ENCODE data around the gene GRIK4. TPM values are rescaled to one million over a fixed set of nuclear protein-coding genes. Genes with fewer than 3 reads are reported as not detected.
A peak's percentile ranks its signal among the peaks of the same experiment; 100 is the strongest.

Gene GRIK4
- total RNA-seq, 1 donor from 2014 or later: 0.05 TPM

GRCh38 chr11:120523196-120523595, 11.6 kb downstream of the GRIK4 start:
- no peak for DNase-seq (ENCODE audit: low spot score)
- ATAC-seq: peak; percentile 43

- DNase-seq (ENCODE audit: low spot score) (no peak), ATAC-seq (no peak)
These were observed 13.1 kb downstream of the GRIK4 start for GRCh38 chr11:120524536-120525085.

GRCh38 chr11:120525261-120526171, 14.0 kb downstream of the GRIK4 start:
- ATAC-seq: no peak

GRCh38 chr11:120526241-120526640, 14.7 kb downstream of the GRIK4 start:
- no peak for ATAC-seq

More at GRCh38 chr11:120525261-120526171, 14.0 kb downstream of the GRIK4 start:
- DNase-seq (ENCODE audit: low spot score): no peak

GRCh38 chr11:120527111-120527761, 15.7 kb downstream of the GRIK4 start:
- ATAC-seq (no peak), DNase-seq (ENCODE audit: low spot score) (no peak)

More at GRCh38 chr11:120526241-120526640, 14.7 kb downstream of the GRIK4 start:
- no peak for DNase-seq (ENCODE audit: low spot score)

- no peak for DNase-seq (ENCODE audit: low spot score)
- no peak for ATAC-seq
These were observed 17.2 kb downstream of the GRIK4 start for GRCh38 chr11:120528749-120529148.

GRCh38 chr11:120529214-120529613, 17.7 kb downstream of the GRIK4 start:
- no peak for DNase-seq (ENCODE audit: low spot score)

GRCh38 chr11:120529911-120530310, 18.4 kb downstream of the GRIK4 start:
- DNase-seq (ENCODE audit: low spot score) (no peak), ATAC-seq (no peak)

More at GRCh38 chr11:120529214-120529613, 17.7 kb downstream of the GRIK4 start:
- no peak for ATAC-seq

- DNase-seq (ENCODE audit: low spot score) (no peak), ATAC-seq (no peak)
These were observed 20.7 kb downstream of the GRIK4 start for GRCh38 chr11:120532082-120532831.

GRCh38 chr11:120532832-120533196, 21.3 kb downstream of the GRIK4 start:
- ATAC-seq (no peak), DNase-seq (ENCODE audit: low spot score) (no peak)

GRCh38 chr11:120536091-120536796, 24.7 kb downstream of the GRIK4 start:
- ATAC-seq (no peak), DNase-seq (ENCODE audit: low spot score) (no peak)

- DNase-seq (ENCODE audit: low spot score) (no peak), ATAC-seq (no peak)
These were observed 25.2 kb downstream of the GRIK4 start for GRCh38 chr11:120536797-120537169.

- no peak for ATAC-seq
- no peak for DNase-seq (ENCODE audit: low spot score)
These were observed 26.4 kb downstream of the GRIK4 start for GRCh38 chr11:120537996-120538395.

- ATAC-seq (no peak), DNase-seq (ENCODE audit: low spot score) (no peak)
These were observed 27.2 kb downstream of the GRIK4 start for GRCh38 chr11:120538707-120539106.

GRCh38 chr11:120539667-120540369, 28.3 kb downstream of the GRIK4 start:
- no peak for ATAC-seq
- no peak for DNase-seq (ENCODE audit: low spot score)

- DNase-seq (ENCODE audit: low spot score) (no peak), ATAC-seq (no peak)
These were observed 29.4 kb downstream of the GRIK4 start for GRCh38 chr11:120540744-120541465.

- no peak for DNase-seq (ENCODE audit: low spot score)
These were observed 32.1 kb downstream of the GRIK4 start for GRCh38 chr11:120543521-120544215.

GRCh38 chr11:120545813-120546212, 34.3 kb downstream of the GRIK4 start:
- ATAC-seq: no peak
- no peak for DNase-seq (ENCODE audit: low spot score)

More at GRCh38 chr11:120543521-120544215, 32.1 kb downstream of the GRIK4 start:
- no peak for ATAC-seq
